Right ventricle myocardium inferior (tissue), 1 donor: ENCODE measurements around the gene LMNA. TPM values are rescaled to one million over a fixed set of nuclear protein-coding genes. Genes with fewer than 3 reads are reported as not detected.

Experiments
- ATAC-seq: fragments of 200-7000 bp; cut with Tn5 transposase; one replicate; pipeline ENCODE4 v1.9.1; 2020; ENCODE audit warnings: mild to moderate bottlenecking, moderate library complexity
- DNase-seq: peaks from one replicate; pipeline ENCODE4 v3.0.0; 2021; ENCODE audit errors: missing footprints
- intact Hi-C: fragments of 100-400 bp; cut with DNase I; formaldehyde crosslinking; loops from one replicate; pipeline ENCODE4 v1.11.0; 2022
- total RNA-seq: library from RNA; stranded (reverse); fragmentation: NEBNext Ultra II Directional; extraction: Animal tissue kit (Norgen Biotek cat#: 25700); gene quantifications from one replicate; pipeline ENCODE4 v1.2.1, GENCODE V29; 2021
- donor health status: DM: no; HTN: yes; CAD: no; lungs with severe emphysema.

LMNA gene
- total RNA-seq, 1 donor from 2014 or later: 288 TPM

- ATAC-seq (no peak), DNase-seq (no peak)
- intact Hi-C loops: no loop called here
Observed at GRCh38 chr1:156080863-156081179, 33.7 kb upstream of the LMNA start.

GRCh38 chr1:156081180-156081916, 33.2 kb upstream of the LMNA start:
- intact Hi-C loops: no loop called here
- ATAC-seq: no peak
- DNase-seq: no peak

GRCh38 chr1:156081917-156082308, 32.6 kb upstream of the LMNA start:
- no peak for ATAC-seq
- intact Hi-C loops: no loop called here

GRCh38 chr1:156082309-156083091, 32.0 kb upstream of the LMNA start, which contains the start of gene MEX3A:
TSS of gene MEX3A (minus strand) at chr1:156082465. CDS start at chr1:156081998, 467 bp downstream.
- ATAC-seq (peak; percentile 89), DNase-seq (peak; percentile 83)
- intact Hi-C loops: no loop called here

More at GRCh38 chr1:156081917-156082308, 32.6 kb upstream of the LMNA start:
- DNase-seq: no peak

- intact Hi-C loops: no loop called here
- ATAC-seq: no peak
- DNase-seq: no peak
Observed at GRCh38 chr1:156083800-156084790, 30.4 kb upstream of the LMNA start.

GRCh38 chr1:156086256-156086662, 28.3 kb upstream of the LMNA start:
- ATAC-seq: peak; percentile 43
- intact Hi-C loops: no loop called here
- no peak for DNase-seq

- intact Hi-C loops: loop anchor here (1.0 kb wide), 2 partner anchors 41 to 136 kb away; no protein-coding TSS in a partner anchor
- ATAC-seq (no peak), DNase-seq (no peak)
Observed at GRCh38 chr1:156089704-156090103, 24.8 kb upstream of the LMNA start.

GRCh38 chr1:156090138-156090839, 24.2 kb upstream of the LMNA start:
- peak; percentile 18 for ATAC-seq
- intact Hi-C loops: loop anchor here (1.0 kb wide), 2 partner anchors 40 to 135 kb away; no protein-coding TSS in a partner anchor
- no peak for DNase-seq

- peak; percentile 93 for DNase-seq
- peak; percentile 80 for ATAC-seq
- intact Hi-C loops: loop anchor here (1.0 kb wide), 2 partner anchors 39 to 134 kb away; no protein-coding TSS in a partner anchor
Observed at GRCh38 chr1:156090840-156091188, 23.7 kb upstream of the LMNA start.

- no peak for DNase-seq
- intact Hi-C loops: no loop called here
- ATAC-seq: no peak
Observed at GRCh38 chr1:156091610-156092009, 22.9 kb upstream of the LMNA start.

GRCh38 chr1:156095906-156096508, 18.5 kb upstream of the LMNA start:
- no peak for ATAC-seq
- no peak for DNase-seq
- intact Hi-C loops: loop anchor here (1.0 kb wide), 1 partner anchor 34 kb away; no protein-coding TSS in a partner anchor

GRCh38 chr1:156096640-156097391, 17.7 kb upstream of the LMNA start:
- peak; percentile 95 for DNase-seq
- peak; percentile 96 for ATAC-seq
- intact Hi-C loops: loop anchor here (1.0 kb wide), 1 partner anchor 33 kb away; no protein-coding TSS in a partner anchor

- DNase-seq: no peak
- no peak for ATAC-seq
- intact Hi-C loops: no loop called here
Observed at GRCh38 chr1:156097499-156098178, 16.9 kb upstream of the LMNA start.

- DNase-seq: no peak
- intact Hi-C loops: no loop called here
- ATAC-seq: no peak
Observed at GRCh38 chr1:156098784-156099183, 15.7 kb upstream of the LMNA start.

- ATAC-seq: no peak
- no peak for DNase-seq
- intact Hi-C loops: no loop called here
Observed at GRCh38 chr1:156099282-156099681, 15.2 kb upstream of the LMNA start.

- DNase-seq: no peak
- no peak for ATAC-seq
Observed at GRCh38 chr1:156100205-156100995, 14.1 kb upstream of the LMNA start.

More at GRCh38 chr1:156100205-156100995, 14.1 kb upstream of the LMNA start:
- intact Hi-C loops: no loop called here
